Neutrophil (primary cell): ENCODE data around the gene SSBP3.
"Not testable (repeated sequence)": the region's sequence is repeated elsewhere in the genome, so short reads cannot be mapped to it uniquely, and the experiment has no call there.

Source experiments
- H3K27ac ChIP-seq: fragments of 200-600 bp; sonication (generic); 2 replicates; pipeline ENCODE4 v1.5.1; 2016; ENCODE audit warnings: mild to moderate bottlenecking, moderate library complexity
- H3K27me3 ChIP-seq: fragments of 200-600 bp; sonication (generic); 2 replicates; pipeline ENCODE4 v1.6.0; 2016; ENCODE audit warnings: mild to moderate bottlenecking
- H3K36me3 ChIP-seq: fragments of 200-600 bp; sonication (generic); 2 replicates; pipeline ENCODE4 v1.5.1; 2017
- H3K4me1 ChIP-seq, 2 experiments: fragments of 200-600 bp in 1 of 2; sonication (generic) in 1 of 2; 1 replicate in 1 of 2; 2 replicates in 1 of 2; pipeline versions ENCODE4 v1.5.1 to v1.6.1; 2013 to 2016; ENCODE audit warnings: low read depth in 1 of 2, low read length in 1 of 2, mild to moderate bottlenecking in 1 of 2, moderate library complexity in 1 of 2; ENCODE audit not compliant: control insufficient read depth in 1 of 2, insufficient read depth in 1 of 2
- H3K4me3 ChIP-seq, 2 experiments: fragments of 200-600 bp in 1 of 2; sonication (generic) in 1 of 2; 1 replicate in 1 of 2; 2 replicates in 1 of 2; pipeline ENCODE4 v1.5.1; 2013 to 2016; ENCODE audit warnings: low read depth in 1 of 2, low read length in 1 of 2, mild to moderate bottlenecking in 1 of 2, moderate library complexity in 1 of 2
- H3K9me3 ChIP-seq: fragments of 200-600 bp; sonication (generic); 2 replicates; pipeline ENCODE4 v1.5.1; 2016
- CTCF ChIP-seq: fragments of 200-600 bp; sonication (generic); IDR thresholded peaks from 2 replicates; pipeline ENCODE4 v1.5.1; 2016; ENCODE audit warnings: antibody characterized with exemption

The SSBP3 gene

GRCh38 chr1:54391450-54392209 lies 14.6 kb downstream of the SSBP3 start:
- TF ChIP-seq CTCF = no peak

GRCh38 chr1:54390655-54391054 lies 15.5 kb downstream of the SSBP3 start:
- Histone ChIP-seq H3K9me3 (no peaks in the 10 kb centered on the region), H3K27ac (no peak overlapping the region), H3K4me3 (no peak overlapping the region), H3K36me3 (peaks cover 4% of the 10 kb centered on the region), H3K27me3 (no peaks in the 10 kb centered on the region), H3K4me1 (no peaks in the 10 kb centered on the region)
- TF ChIP-seq CTCF = no peak

More at GRCh38 chr1:54391450-54392209, 14.6 kb downstream of the SSBP3 start:
- Histone ChIP-seq H3K27me3 (no peaks in the 10 kb centered on the region), H3K27ac (no peak overlapping the region), H3K9me3 (no peaks in the 10 kb centered on the region), H3K4me1 (no peaks in the 10 kb centered on the region), H3K36me3 (peaks cover 4% of the 10 kb centered on the region), H3K4me3 (no peak overlapping the region)

GRCh38 chr1:54389608-54390007 lies 16.6 kb downstream of the SSBP3 start:
- H3K4me1 ChIP-seq, H3K27me3 ChIP-seq, H3K4me3 ChIP-seq, H3K9me3 ChIP-seq, H3K36me3 ChIP-seq, H3K27ac ChIP-seq: not testable (repeated sequence)

- Histone ChIP-seq H3K4me1 (no peaks in the 10 kb centered on the region), H3K27ac (no peak overlapping the region), H3K4me3 (no peak overlapping the region)
These were observed 18.8 kb downstream of the SSBP3 start for GRCh38 chr1:54387419-54387818.

GRCh38 chr1:54385727-54386022 lies 20.5 kb downstream of the SSBP3 start:
- TF ChIP-seq CTCF = no peak
- H3K4me3 ChIP-seq = no peak overlapping the region
- no peaks in the 10 kb centered on the region for H3K4me1 ChIP-seq
- H3K9me3 ChIP-seq = no peaks in the 10 kb centered on the region
- no peak overlapping the region for H3K27ac ChIP-seq
- H3K36me3 ChIP-seq = peaks cover 3% of the 10 kb centered on the region
- H3K27me3 ChIP-seq = no peaks in the 10 kb centered on the region

More at GRCh38 chr1:54387419-54387818, 18.8 kb downstream of the SSBP3 start:
- Histone ChIP-seq H3K36me3 (peaks cover 4% of the 10 kb centered on the region), H3K27me3 (no peaks in the 10 kb centered on the region), H3K9me3 (no peaks in the 10 kb centered on the region)
- TF ChIP-seq CTCF = no peak

- no peak for TF ChIP-seq CTCF
- Histone ChIP-seq H3K4me3 (no peak overlapping the region), H3K27ac (no peak overlapping the region), H3K27me3 (no peaks in the 10 kb centered on the region), H3K9me3 (no peaks in the 10 kb centered on the region), H3K36me3 (no peaks in the 10 kb centered on the region), H3K4me1 (no peaks in the 10 kb centered on the region)
These were observed 21.1 kb downstream of the SSBP3 start for GRCh38 chr1:54384918-54385726.
